Inflammatory macrophage (primary cell): ENCODE measurements around the gene LRCH1.
"Not testable (repeated sequence)": the region's sequence is repeated elsewhere in the genome, so short reads cannot be mapped to it uniquely, and the experiment has no call there.

Experiments used
- DNase-seq, 2 donors: peaks; one replicate each; pipeline ENCODE4 v3.0.0-alpha.2; 2020 to 2022

Gene LRCH1

DNA sequence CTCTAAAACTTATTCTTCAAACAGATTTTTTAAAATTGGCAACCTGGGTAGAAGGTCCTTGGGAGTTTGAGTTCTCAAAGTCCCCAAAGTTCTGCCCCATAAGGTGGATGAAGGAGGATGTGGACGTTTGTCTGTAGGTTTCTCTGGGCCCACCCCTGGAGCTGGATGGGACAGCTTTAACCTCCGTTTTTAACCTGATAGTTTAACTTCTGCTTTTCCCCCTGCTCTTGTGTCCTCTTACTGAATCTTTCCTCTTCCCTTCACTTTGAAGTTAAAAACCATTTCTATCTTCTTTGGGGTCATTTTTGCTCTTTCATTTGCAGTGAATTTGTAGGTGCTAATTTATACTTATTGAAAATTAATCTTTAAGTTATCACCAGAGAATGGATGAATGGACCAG, 164.9 kb downstream of the LRCH1 start:
- no peak for DNase-seq

DNA sequence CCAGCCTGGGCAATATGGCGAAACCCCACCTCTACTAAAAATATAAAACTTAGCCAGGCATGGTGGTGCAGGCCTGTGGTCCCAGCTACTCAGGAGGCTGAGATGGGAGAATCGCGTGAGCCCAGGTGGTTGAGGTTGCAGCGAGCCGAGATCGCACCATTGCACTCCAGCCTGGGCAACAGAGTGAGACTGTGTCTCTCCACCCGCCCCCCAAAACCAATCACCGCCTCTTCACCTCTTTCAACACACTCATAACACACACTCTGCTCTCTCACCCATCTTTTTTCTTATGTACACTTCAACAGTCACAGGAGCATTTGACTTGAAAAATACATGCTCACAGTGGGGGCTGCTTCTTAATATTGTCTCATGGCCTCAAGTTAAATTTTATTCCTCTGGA, 167.2 kb downstream of the LRCH1 start:
- no peak for DNase-seq

DNA sequence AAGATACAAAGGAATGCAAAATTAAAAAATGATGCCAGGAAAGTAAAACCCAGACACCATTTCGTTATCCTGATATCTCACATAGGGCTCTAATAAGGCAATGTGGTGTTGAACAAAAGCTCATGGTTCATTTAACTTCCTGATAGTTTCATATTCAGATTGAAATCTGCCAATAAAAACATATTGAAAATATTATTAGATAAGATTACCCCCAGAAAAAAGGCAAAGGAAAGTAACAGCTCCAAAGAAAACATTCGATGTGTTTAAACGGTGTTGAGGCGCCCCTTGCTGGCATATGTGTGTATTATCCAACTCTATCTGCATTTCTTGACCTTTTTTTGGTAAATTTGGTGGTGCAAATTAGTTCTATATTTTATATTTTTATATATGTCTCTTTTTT, 168.1 kb downstream of the LRCH1 start:
- peak; percentile 15 to 41 for DNase-seq

DNA sequence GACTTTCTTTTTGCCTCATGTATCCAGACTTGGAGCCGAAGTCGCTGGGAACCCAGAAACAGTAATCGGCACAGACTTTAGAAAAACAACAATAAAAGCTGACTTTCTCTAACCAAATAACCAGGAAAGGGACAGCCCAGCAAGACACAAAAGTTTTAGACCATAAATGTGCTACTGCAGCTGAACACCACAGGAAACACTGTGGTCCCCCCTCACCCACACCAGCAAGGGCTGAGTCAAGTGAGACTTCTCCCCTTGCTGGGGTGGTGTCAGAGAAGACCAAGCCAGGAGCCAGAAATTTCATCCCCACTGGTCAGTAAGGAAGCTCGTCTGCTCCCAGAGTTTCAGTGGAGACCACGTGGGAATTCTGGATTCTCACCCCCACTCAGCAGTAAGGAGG, 173.4 kb downstream of the LRCH1 start:
- DNase-seq = no peak

DNA sequence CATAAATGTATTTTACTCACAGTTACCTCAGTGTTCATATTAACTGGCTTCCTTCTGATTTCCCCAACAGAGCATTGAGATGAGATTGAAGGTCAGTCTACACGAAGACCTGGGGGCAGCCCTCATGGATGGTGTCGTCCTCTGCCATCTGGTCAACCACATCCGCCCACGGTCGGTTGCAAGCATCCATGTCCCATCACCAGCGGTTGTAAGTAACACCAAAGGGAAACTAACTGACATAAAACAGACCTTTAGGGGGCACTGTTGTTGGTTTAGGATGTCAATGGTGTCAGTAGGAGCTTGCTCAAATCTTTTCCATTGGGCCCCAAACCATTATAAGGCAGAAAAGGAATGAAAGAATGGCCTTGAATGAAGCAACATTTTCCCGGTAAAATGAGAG, 175.8 kb downstream of the LRCH1 start:
- peak; percentile 53 to 62 for DNase-seq

DNA sequence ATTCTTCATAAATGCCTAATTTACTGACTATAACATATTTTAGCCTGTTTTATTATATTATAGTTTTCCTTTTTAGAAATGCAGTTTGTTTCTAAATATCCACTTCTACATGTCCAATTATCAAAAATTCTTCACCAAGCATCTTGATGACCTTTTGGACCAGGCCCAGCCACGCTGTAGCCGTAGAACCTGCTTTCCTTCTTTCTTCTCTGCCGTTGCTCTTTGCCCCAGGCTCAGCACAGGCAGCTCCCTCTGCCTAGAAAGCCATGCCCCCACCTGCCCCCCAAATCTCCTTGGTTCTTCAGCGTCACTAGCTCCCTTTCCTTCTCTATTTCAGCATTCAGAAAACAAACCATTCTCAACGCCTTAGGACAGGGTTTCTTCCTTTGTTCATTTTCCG, 178.6 kb downstream of the LRCH1 start:
- DNase-seq = no peak

DNA sequence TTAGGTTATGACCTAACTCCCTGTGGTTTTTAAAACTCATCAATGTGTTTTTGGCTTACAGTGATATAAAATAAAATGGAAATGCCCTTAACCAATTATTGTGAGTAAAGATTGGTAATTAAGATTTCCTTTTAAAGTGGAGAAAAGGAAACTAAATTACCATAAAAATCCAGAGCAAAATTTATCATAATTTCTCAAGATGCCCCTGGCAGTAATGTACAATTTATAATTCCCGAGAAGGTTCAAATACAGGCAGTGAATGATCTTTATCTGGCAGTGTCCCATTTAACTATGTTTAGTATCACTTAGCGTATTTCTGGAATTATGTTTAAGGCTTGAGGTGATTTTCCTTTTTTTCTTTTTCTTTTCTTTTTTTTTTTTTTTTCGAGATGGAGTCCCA, 182.5 kb downstream of the LRCH1 start:
- no peak for DNase-seq

DNA sequence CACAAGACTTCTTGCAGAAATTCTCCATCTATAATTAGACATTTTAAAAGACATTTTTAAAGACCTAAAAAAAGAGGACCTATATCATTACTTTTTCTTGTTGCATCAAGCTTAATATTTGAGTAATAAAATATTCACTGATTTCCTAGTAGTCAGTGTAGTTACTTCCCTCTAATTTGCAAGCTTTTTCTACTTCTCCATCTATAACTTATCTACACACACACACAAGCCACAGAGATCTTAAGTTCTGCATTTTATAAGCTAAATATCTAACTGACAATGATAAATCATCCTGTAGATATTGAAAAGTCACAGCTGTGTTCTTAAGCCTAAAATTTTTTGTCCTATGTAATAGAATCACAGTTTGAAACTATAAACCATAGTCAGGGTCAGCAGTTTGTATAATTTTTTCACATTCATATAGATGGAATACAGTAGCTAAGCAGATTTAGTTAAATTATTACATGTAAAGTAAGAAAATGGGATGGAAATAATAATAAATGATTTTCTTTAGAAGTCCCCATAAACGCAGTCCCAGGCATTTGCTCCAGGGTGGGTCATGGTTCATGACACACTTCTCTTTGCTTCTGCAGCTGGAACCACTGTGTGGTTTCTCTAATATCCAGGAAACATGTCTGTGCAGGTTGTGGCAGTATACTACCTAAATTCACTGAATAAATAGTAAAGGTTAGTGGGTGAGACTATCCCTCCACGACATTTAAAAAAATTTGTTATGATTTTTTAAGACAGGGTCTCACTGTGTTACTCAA, 183.8 kb downstream of the LRCH1 start:
- DNase-seq = peak in 1 of 2 donors; percentile 76

DNA sequence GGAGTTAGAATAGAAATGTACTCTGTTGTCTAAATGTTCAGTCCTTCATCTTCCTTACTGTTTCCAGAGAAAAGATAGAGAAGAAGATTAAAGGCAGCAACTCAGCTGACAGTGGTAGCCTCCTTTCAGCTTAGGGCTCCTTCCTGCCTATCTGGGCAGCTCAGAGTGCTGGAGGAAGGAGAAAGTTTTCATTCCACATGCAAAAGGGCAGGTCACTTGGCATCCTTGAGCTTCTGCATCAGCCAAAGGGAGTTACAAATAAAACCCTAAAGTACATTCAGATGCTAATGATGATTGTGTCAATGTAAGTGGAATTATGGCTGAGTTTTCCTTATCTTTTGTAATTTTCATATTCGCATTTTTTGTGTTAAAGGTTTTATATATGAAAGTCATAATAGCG, 185.1 kb downstream of the LRCH1 start:
- DNase-seq = no peak

DNA sequence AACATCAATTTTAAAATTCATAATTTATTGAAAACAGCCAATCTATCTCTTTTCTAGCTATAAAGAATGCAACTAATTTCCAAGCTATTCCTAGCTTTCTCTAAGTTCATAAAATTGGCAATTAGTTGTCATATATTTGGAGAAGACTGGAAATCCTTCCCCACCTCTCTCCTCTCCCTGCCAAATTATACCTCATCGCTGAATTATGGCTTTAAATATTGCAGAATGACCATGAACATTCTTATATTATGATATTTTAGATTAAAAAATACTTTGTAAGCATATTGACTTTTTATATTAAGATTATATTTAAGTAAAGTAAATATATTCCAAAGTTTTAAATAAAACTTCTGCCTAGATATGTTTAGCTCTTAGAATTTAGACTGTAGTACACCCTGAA, 185.8 kb downstream of the LRCH1 start:
- no peak for DNase-seq

DNA sequence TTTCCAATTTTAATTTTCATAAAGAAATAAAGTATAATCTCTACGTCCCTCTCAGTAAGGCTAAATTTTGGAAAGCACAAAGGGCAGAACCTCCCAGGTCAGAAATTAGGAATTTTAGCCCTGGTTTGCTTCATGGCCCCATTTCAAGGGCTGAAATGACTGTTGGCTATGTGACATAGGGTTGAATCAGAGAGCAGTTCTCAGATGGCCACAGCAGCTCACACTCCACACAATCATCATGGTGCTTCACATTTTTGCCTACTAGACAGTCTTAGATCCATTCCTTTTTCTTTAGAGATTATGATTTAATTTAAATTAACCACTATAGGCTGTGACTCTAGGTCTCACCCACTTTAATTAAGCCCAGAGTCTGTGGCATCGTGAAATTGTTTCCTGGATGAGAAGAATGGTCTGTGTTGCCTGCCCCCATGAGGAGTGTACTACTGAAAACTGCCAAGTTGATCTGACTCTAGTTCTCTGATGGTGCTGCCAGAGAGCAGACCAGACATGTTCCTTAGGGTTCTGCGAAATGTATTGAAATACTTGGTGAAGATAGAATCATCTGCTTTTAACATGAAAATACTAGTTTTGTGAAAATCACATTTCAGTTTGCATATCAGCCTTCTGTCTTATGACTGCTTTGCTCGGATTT, 186.6 kb downstream of the LRCH1 start:
- DNase-seq = no peak

DNA sequence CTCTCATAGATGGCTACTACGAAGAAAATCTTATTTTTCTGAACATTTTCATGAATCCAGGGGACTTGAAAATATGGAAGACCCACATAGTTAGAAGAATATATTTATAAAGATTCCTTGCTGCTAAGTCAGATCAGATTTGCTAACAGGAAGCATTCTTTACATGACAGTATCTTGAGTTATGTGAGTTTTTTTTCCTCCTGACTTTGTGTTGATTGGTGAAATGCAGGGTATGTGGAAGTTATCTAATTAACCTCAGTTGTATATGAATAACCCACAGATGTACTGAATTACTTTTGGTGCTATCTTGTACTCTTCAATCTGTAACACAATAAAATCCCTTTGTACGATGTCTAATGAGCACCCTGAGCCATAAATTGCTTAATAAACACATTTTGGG, 190.2 kb downstream of the LRCH1 start:
- DNase-seq = no peak

DNA sequence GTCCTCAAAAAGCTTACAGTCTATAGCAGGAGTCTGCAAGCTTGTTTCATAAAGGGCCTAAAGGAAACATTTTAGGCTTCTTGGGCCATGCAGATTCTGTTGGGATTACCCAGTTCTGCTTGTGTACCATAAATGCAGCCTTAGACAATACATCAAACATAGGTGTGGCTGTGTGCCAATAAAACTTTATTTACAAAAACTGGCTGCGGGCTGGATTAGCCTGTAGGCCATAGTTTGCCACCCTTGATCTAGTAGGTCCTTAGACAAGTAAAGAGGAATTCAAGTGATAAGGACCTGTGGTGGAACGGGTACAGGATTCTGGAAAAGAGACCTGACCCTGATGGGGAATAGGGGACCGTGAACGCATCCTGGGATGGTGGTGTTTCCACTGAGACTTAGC, 192.1 kb downstream of the LRCH1 start:
- DNase-seq = no peak

DNA sequence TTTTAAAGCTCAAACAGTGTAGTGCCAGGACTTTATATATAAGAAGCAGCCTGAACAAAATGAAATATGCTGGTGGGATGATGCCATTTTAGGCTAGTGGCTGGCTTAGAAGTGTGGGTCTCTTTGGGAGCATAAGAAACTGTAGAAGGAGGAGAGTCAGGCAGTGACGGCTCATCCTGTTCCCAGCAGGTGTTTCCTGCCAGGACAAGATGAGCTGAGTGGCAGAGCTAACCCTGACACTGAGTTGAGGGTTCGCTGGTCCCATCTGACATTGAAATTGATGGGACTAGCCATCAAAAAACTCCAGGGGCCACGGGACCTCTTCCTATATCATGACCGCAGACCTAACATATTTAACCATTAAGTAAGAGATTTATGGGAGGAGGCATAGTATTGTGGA, 192.7 kb downstream of the LRCH1 start:
- no peak for DNase-seq

DNA sequence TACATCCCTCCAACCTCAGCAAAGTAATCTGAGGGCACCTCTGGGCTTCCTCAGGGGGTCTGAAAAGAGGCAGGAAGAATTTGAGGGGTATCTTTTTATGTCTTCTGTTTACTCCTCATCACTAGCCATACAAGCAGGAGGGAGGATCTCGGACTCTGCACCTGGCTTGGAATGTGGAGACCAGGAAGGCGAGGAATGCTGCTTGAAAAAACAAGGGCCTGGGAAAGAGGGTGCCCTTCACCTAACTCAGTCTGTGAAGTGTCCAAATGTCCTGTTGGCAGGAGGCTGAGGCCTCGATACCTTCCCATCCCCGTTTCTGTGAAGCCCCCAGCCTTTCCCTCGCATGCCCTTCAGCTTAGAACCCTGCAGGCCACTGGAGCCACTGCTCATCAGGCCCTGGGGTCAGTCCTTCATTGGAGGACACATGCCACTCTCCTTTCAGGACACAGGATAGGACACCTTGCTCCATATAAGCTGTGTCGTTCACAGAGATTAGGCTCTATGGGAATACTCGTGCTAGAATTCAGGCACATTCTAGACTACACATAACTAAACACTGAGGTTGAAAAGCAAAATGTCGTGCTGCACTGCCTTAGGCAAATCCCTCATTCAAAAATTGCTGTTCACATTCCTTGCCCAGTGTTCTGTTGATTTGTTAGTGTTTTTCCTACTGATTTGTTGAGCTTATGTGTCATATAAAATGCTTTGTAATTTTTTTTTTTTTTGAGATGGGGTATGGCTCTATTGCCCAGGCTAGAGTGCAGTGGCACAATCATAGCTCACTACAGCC, 194.3 kb downstream of the LRCH1 start:
- DNase-seq = no peak

DNA sequence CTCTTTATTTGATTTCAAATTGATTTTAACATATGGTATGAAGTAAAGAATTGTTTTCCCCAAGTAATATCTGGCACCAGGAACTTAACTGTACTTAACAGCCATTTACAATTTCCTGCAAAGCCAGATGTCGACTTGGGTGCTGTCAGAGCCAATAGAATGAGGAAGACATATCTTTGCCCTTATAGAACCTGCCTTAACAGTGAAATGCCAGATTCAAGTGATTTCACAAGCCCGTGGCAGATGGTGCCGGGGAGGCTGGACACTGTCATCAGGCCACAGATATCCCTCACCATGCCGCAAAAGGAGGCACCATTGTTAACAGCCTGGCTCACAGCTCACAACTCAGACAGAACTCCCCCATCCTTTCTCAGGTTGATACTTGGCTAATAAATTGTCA, 195.3 kb downstream of the LRCH1 start:
- DNase-seq = peak in 1 of 2 donors; percentile 32

DNA sequence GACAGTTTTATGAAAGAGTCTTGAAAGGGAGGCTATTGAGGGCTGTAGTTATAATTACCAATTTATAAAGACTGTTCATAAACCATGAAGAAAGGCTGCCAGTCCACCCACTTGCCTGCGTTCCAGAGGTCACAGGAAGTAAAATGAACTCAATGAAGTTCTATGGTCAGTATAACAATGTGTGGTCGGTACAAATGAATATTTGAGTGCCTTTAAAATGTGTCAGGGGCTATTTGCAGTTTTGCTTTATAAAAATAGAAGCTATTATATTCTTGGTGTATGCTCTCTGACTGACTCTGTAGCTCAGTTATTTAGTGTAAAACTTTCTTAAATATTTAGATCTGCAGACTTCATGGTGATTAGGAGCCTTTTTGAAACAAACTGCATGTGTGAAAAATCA, 197.0 kb downstream of the LRCH1 start:
- DNase-seq = no peak

DNA sequence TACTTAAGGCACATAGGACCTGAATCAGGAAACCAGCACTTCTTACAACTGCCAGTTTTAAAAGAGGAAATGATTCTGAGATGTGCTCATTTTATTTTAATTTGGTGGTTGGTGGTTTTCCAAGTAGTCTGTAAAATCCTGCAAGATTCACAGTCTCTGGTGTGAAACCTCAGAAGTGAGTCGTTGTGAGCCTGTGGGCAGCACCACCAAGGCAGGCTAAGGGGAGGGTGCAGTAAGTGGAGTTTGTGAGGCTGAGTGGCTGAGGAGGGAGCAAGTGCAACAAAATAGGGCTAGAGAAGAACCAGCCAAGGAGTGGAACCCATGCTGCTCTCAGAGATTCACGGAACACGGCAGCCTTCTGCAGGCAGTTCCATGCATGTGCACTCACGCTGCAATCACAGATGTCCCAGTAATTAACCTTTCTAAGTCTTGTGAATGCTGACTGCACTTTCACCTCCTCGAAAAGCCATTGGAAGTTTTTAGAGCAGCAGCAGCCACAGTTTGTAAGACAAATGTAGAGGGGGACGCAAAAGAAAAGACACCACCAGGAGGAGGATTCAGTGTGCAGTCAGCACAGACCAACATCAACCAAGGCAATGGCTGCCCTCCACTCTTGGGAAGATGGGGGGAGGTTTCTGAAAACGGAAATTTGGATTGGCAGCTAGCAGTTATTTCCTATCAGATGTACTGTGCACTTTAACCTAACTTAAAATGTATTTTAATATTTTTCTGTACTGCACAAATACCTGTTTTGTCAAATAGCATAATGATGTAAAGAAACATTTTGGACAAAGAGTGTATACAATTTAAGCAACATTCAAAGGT, 199.1 kb downstream of the LRCH1 start:
- peak; percentile 76 to 94 for DNase-seq

DNA sequence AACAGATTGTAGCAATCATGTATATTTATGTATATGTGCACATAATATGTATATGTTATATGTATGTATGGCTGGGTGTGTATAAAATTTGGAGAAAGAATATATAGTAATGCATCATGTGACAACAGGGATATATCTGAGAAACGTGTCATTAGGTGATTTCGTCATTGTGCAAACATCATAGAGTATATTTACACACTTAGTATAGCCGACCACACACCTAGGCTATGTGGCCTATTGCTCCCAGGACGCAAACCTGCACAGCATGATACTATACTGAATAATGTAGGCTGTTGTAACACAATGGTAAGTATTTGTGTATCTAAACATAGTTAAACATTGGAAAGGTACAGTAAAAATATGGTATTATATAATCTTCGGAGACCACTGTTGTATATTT, 200.2 kb downstream of the LRCH1 start:
- no peak for DNase-seq

DNA sequence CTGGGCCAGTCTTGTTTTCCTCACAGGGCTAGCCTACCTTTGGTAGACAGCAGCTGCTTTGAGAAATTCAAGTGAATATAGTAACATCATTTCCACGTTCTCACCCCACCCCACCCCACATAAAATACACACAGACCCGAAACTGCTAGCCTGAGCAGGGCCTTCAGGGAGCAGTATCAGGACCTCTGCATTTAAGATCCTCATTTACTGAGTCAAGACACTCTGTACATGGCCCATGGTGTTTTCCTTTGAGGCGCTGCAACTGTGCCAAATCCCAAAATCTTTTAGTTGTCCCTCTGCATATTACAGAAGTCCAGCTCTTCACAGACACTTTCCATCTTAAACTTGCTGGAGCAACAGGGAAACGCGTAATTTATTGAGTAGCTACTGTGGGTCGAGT, 200.9 kb downstream of the LRCH1 start:
- no peak for DNase-seq

DNA sequence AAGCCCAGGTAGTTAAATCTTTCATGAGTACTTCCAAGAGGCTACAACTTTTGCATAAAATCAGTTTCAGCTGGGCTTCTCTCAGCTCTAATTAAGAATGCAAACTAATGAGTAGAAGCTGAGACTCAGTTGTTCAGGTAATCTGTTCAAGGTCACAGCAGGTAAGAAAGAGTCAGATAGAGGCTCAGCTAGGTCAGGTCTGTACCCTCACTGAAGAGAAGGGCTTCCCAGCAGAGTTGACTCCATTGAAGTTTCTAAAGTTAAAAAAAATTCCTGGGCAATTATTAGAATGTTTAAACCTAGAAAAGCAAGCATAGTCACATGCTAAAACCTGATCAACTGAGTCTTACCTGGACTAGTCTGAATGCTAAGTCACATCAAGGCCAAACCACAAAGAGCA, 201.8 kb downstream of the LRCH1 start:
- DNase-seq = no peak

DNA sequence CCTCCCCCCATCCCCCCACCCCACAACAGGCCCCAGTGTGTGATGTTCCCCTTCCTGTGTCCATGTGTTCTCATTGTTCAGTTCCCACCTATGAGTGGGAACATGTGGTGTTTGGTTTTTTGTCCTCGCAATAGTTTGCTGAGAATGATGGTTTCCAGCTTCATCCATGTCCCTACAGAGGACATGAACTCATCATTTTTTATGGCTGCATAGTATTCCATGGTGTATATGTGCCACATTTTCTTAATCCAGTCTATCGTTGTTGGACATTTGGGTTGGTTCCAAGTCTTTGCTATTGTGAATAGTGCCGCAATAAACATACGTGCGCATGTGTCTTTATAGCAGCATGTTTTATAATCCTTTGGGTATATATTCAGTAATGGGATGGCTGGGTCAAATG, 202.5 kb downstream of the LRCH1 start:
- DNase-seq = not testable (repeated sequence)

DNA sequence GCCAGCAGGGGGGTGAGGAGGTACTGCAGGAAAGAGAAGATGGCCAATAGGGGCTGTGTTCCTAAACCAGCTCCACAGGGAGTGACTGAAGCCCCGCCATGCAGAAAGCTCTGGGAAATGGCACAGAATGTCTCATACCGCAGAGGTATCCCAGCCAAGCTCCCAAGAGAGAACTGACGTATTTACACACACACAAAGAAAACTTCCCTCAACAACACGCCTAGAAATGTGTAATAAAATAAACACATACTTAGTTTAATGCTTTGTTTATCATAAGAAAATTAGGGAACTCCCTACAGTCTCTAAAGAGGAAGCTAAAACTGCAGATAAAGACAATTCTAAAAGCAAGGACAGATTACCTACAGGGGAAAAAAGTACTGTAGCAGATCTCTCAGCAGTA, 204.0 kb downstream of the LRCH1 start:
- peak; percentile 45 to 77 for DNase-seq
